Suprapubic skin (tissue), 4 donors: Measurements from ENCODE around the gene COL5A1. TPM values are rescaled to one million over a fixed set of nuclear protein-coding genes. Genes with fewer than 3 reads are reported as not detected.

Experiments used
- DNase-seq, 2 donors: peaks; one replicate each; pipeline ENCODE4 v3.0.0-alpha.2; 2019; ENCODE audit warnings: low spot score in 2 of 2
- H3K27ac ChIP-seq: fragments of 200-600 bp; sonication (generic); one replicate; pipeline ENCODE4 v1.5.1; 2019
- H3K27me3 ChIP-seq: fragments of 200-600 bp; sonication (generic); one replicate; pipeline ENCODE4 v1.5.1; 2019
- H3K36me3 ChIP-seq: fragments of 200-600 bp; sonication (generic); one replicate; pipeline ENCODE4 v1.5.1; 2019
- H3K4me1 ChIP-seq: fragments of 200-600 bp; sonication (generic); one replicate; pipeline ENCODE4 v1.5.1; 2019
- H3K4me3 ChIP-seq: fragments of 200-600 bp; sonication (generic); one replicate; pipeline ENCODE4 v1.5.1; 2019; ENCODE audit warnings: mild to moderate bottlenecking
- H3K9me3 ChIP-seq: fragments of 200-600 bp; sonication (generic); one replicate; pipeline ENCODE4 v1.5.1; 2019
- EP300 ChIP-seq: sonication (generic); formaldehyde crosslinking; IDR thresholded peaks from one replicate; pipeline ENCODE4 v1.6.1; 2017; ENCODE audit warnings: antibody characterized with exemption
- POLR2A ChIP-seq, 2 donors: fragments of 450-650 bp; IDR thresholded peaks; one replicate each; pipeline ENCODE4 v1.6.1; 2017; ENCODE audit warnings: antibody characterized with exemption in 2 of 2, mild to moderate bottlenecking in 2 of 2, moderate library complexity in 2 of 2
- POLR2AphosphoS5 ChIP-seq, 3 donors: sonication (generic); formaldehyde crosslinking; IDR thresholded peaks; one replicate each; pipeline ENCODE4 v1.6.1; 2017; ENCODE audit warnings: antibody characterized with exemption in 3 of 3
- WGBS: methylation state at CpG from one replicate; pipeline ENCODE4 v1.1.5; 2018; 5-methylcytosine and 5-hydroxymethylcytosine counted together
- total RNA-seq, 4 donors: library from RNA; depleted of rRNA; stranded (reverse); fragments of >200 nt; gene quantifications; one replicate each; pipeline ENCODE4 v1.1.0, GENCODE V29; 2016
- TF ChIP-seq, protein P1 (sequence below), 2 donors: fragments of 200-600 bp in 1 of 2; fragments of 450-650 bp in 1 of 2; sonication (generic) in 1 of 2; IDR thresholded peaks; one replicate each; pipeline ENCODE4 v1.5.1; 2016 to 2019; ENCODE audit warnings: antibody characterized with exemption in 2 of 2, mild to moderate bottlenecking in 1 of 2, moderate library complexity in 1 of 2

Gene COL5A1
- total RNA-seq, 4 donors from 2014 or later, result 8.6 to 16.5 (median 15.4) TPM

DNA sequence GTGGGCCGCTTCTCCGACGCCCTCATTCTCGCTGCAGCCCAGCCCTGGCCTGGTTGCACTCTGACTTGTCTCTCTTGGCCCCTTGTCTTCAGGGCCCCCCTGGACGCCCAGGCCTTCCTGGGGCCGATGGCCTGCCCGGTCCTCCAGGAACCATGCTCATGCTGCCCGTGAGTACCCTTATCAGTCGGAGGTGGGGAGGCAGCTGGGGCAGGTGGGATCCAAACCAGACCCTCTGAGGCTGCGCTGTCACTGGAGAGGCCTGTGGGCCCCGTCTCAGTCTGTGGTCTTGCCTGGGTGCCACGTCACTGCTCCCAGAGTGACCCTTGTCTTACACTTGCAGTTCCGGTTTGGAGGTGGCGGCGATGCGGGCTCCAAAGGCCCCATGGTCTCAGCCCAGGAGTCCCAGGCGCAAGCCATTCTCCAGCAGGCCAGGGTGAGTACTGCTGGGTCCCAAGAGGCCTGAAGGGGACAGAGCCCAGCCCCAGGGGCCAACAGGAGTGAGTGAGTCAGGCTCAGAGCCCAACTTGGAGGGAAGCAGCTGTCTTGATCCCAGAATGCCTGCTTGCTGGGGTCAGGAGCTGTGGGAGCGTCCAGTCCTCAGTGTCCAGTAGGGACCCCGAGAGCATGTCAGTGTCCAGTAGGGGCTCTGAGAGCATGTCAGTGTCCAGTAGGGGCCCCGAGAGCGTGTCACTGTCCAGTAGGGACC is 109.0 kb downstream of the COL5A1 start:
- no peaks in the 10 kb centered on the region for H3K4me1 ChIP-seq
- no peak overlapping the region for H3K27ac ChIP-seq
- no peak for DNase-seq
- 87% methylated on average over 10 of the region's 21 CpGs for WGBS
- H3K27me3 ChIP-seq, result no peaks in the 10 kb centered on the region
- TF ChIP-seq, protein P1, sequence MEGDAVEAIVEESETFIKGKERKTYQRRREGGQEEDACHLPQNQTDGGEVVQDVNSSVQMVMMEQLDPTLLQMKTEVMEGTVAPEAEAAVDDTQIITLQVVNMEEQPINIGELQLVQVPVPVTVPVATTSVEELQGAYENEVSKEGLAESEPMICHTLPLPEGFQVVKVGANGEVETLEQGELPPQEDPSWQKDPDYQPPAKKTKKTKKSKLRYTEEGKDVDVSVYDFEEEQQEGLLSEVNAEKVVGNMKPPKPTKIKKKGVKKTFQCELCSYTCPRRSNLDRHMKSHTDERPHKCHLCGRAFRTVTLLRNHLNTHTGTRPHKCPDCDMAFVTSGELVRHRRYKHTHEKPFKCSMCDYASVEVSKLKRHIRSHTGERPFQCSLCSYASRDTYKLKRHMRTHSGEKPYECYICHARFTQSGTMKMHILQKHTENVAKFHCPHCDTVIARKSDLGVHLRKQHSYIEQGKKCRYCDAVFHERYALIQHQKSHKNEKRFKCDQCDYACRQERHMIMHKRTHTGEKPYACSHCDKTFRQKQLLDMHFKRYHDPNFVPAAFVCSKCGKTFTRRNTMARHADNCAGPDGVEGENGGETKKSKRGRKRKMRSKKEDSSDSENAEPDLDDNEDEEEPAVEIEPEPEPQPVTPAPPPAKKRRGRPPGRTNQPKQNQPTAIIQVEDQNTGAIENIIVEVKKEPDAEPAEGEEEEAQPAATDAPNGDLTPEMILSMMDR (IDR thresholded peaks at IDR 0.05), result no peak
- TF ChIP-seq POLR2A (IDR thresholded peaks at IDR 0.05), result no peak
- no peak for TF ChIP-seq POLR2AphosphoS5 (IDR thresholded peaks at IDR 0.05)
- TF ChIP-seq EP300, result no peak
- no peak overlapping the region for H3K4me3 ChIP-seq
- peaks cover 39% of the 10 kb centered on the region for H3K36me3 ChIP-seq
- no peaks in the 10 kb centered on the region for H3K9me3 ChIP-seq

DNA sequence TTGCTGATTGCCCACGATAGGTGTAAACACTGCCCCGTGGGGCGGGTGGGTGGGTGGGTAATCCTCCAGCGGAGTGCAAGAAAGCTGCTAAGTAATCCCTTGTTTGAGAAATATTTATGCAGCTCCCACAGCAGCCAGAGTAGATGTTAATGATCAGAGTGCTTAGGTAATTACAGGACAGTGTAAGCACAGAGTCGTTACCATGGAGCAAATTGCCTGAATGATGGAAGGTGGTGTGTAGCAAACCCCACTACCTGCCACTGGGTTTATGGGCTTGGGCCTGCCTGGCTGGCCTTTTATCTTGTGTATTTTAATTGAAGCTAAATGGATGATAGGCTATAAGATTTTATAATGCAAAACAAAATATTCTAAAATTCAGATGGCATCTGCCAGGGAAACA is 110.0 kb downstream of the COL5A1 start:
- H3K27ac ChIP-seq, result no peak overlapping the region
- WGBS, result 91% methylated on average over 5 of the region's 5 CpGs
- peaks cover 39% of the 10 kb centered on the region for H3K36me3 ChIP-seq
- no peak for TF ChIP-seq EP300
- TF ChIP-seq POLR2AphosphoS5 (IDR thresholded peaks at IDR 0.05), result no peak
- no peak for TF ChIP-seq POLR2A (IDR thresholded peaks at IDR 0.05)
- TF ChIP-seq, protein P1 (IDR thresholded peaks at IDR 0.05), result no peak
- DNase-seq, result no peak
- H3K4me3 ChIP-seq, result no peak overlapping the region
- H3K4me1 ChIP-seq, result no peaks in the 10 kb centered on the region
- H3K27me3 ChIP-seq, result no peaks in the 10 kb centered on the region
- no peaks in the 10 kb centered on the region for H3K9me3 ChIP-seq

DNA sequence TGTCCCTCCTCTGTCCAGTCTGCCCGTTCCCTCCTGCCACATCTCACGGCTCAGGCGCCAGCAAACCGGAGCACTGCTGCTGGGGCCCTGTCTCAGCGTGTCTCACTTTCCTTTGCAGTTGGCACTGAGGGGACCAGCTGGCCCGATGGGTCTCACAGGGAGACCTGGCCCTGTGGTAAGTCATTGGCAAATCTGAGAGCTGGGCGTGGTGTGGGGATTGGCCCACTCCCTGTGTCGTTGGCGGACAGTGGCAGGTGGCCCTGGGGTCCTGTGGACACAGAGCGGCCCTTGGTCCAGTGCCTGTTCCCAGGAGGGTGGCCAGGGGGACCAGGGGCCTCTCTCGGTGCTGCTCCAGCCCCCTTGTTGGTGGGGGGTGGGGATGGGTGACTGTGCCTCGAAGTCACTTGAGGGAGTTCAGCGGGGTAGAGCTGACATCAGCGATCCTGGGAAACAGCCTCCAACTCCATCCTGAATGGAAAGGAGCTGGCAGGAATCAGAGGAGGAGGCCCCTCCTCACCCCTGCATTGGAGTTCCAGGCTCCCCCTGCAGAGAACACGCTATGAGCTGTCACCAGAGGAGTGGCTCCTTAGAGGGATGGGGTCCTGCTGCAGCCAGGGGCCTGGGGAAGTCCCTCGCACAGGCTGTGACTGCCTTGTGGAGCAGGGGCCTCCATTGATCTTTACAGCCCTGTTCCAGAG is 111.0 kb downstream of the COL5A1 start:
- Histone ChIP-seq H3K4me1 (no peaks in the 10 kb centered on the region), H3K27ac (no peak overlapping the region), H3K36me3 (peaks cover 35% of the 10 kb centered on the region), H3K27me3 (no peaks in the 10 kb centered on the region), H3K9me3 (no peaks in the 10 kb centered on the region), H3K4me3 (no peak overlapping the region)
- 82% methylated on average over 6 of the region's 16 CpGs for WGBS
- TF ChIP-seq POLR2A (IDR thresholded peaks at IDR 0.05), result no peak
- no peak for TF ChIP-seq EP300
- TF ChIP-seq, protein P1 (IDR thresholded peaks at IDR 0.05), result no peak
- no peak for TF ChIP-seq POLR2AphosphoS5 (IDR thresholded peaks at IDR 0.05)
- no peak for DNase-seq

DNA sequence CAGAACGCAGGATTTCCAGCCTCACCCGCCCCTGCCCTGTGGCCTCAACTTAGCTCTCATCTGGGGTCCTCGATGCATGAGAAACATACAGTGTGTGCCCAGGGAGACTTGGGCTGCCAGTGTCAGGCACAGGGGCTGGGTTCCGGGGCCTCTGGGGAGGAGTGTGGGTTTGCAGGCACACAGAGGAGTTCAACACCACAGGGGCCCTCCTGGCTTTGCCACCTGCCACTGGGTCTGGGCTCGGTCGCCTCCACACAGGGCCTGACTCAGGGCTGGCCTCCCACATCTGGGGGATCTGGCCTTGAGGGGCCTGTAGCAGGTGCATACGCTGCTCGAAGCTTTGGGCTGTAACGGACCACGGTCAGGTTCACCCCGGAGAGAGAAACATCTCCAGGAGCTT is 111.6 kb downstream of the COL5A1 start:
- DNase-seq, result no peak
- Histone ChIP-seq H3K9me3 (no peaks in the 10 kb centered on the region), H3K27ac (no peak overlapping the region), H3K4me3 (no peak overlapping the region), H3K36me3 (peaks cover 35% of the 10 kb centered on the region), H3K4me1 (no peaks in the 10 kb centered on the region), H3K27me3 (no peaks in the 10 kb centered on the region)
- 97% methylated on average over 6 of the region's 11 CpGs for WGBS
- TF ChIP-seq POLR2A (IDR thresholded peaks at IDR 0.05) (no peak), POLR2AphosphoS5 (IDR thresholded peaks at IDR 0.05) (no peak), EP300 (no peak)
- TF ChIP-seq, protein P1 (IDR thresholded peaks at IDR 0.05), result no peak

DNA sequence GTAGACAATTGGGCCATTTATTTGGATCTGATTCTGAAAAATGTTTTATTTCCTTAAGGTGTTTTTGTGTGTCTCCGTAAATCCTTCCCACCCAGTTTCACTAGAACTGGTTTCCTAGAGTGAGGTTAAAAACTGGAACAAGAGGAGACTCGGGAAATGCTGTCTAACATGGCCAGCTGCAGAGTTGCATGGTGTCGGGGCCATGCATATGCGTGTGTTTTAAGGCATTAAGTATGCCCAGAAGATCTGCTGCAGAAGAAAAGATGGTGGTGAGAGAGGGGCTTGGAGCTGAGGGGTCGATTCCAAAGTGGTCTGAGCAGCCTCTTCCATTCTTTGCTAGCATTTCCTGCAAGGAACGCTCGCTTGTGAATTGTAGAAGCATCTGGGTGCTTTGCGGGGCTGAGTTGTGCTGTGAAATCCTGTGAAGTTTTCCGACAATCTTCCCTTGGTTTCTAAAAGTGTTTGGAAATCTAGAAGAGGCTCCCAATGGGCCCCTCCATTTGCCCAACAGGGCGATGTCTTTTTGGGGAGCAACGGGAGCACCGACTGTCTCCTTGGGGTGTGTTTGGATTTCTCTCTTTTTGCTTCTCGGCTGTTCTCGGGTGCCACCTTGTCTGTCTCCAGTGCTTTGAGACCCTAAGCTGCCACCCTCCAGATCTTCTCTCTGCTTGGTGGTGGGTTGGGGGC is 113.8 kb downstream of the COL5A1 start:
- no peaks in the 10 kb centered on the region for H3K4me1 ChIP-seq
- DNase-seq, result no peak
- 84% methylated on average over 14 of the region's 14 CpGs for WGBS
- H3K27ac ChIP-seq, result no peak overlapping the region
- peaks cover 45% of the 10 kb centered on the region for H3K36me3 ChIP-seq
- no peaks in the 10 kb centered on the region for H3K9me3 ChIP-seq
- no peak overlapping the region for H3K4me3 ChIP-seq
- H3K27me3 ChIP-seq, result no peaks in the 10 kb centered on the region
- TF ChIP-seq POLR2A (IDR thresholded peaks at IDR 0.05) (no peak), POLR2AphosphoS5 (IDR thresholded peaks at IDR 0.05) (no peak), EP300 (no peak)
- TF ChIP-seq, protein P1 (IDR thresholded peaks at IDR 0.05), result no peak
